GM21381 (cell line): ENCODE data around the gene ITGB4.

ENCODE experiments used
- ATAC-seq: cut with Tn5 transposase; IDR thresholded peaks from one replicate; pipeline ENCODE4 v1.9.1; 2021; ENCODE audit warnings: mild to moderate bottlenecking, moderate library complexity; ENCODE audit not compliant: unreplicated experiment

Gene ITGB4

GRCh38 chr17:75697651-75698291, 23.5 kb upstream of the ITGB4 start:
- no peak for ATAC-seq

- ATAC-seq, result no peak
These were observed 22.6 kb upstream of the ITGB4 start for GRCh38 chr17:75698659-75699058.

GRCh38 chr17:75701288-75701687, 20.0 kb upstream of the ITGB4 start:
- ATAC-seq, result no peak

GRCh38 chr17:75703191-75703590, 18.1 kb upstream of the ITGB4 start:
- ATAC-seq, result no peak

DNA sequence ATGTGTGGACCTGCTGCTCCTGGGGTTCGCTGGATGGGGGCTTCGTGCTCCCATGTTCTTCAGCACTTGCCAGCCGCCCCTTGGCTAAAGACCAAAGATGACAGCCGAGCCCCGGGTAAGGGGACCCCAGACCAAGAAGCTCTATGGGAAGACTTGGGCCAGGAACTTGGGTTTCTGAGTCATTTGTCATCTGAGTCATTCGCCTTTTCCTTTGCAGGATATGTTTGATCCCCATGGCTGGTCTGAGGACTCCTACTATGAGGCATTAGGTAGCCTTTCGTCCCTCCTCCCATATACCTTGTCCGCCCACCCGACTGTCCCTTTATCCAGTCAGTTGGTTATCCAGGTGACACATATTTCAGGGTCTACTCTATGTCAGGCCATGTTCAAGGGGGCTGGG, 17.7 kb upstream of the ITGB4 start:
- ATAC-seq, result no peak

GRCh38 chr17:75704963-75705875, 16.0 kb upstream of the ITGB4 start:
- ATAC-seq, result no peak

DNA sequence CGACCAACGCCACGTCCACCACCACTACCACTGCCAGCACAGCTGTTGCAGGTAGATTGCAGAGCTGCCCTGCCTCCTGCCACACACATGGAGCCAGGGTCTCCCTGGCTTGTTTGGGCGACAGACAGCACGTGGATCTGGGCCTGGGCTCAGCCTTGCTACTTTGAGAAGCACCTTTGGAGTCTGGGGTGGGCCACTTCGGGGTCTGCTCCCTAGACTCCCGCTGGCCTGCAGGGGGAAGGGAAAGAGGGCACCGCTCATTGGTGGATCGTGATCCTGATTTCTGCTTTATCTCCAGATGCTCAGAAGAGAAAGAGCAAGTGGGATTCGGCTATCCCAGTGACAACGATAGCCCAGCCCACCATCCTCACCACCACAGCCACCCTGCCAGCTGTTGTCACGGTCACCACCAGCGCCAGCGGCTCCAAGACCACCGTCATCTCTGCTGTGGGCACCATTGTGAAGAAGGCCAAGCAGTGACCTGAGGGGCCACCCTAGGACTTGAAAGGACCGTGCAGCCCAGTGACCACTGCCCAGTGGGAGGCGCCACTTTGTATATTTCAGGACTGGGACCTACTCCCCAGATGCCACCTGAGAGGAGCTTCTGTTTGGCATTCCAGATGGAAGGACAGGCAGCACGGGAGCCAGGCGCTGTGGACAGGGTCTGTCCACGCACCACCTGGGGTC, 15.1 kb upstream of the ITGB4 start:
- ATAC-seq, result no peak

DNA sequence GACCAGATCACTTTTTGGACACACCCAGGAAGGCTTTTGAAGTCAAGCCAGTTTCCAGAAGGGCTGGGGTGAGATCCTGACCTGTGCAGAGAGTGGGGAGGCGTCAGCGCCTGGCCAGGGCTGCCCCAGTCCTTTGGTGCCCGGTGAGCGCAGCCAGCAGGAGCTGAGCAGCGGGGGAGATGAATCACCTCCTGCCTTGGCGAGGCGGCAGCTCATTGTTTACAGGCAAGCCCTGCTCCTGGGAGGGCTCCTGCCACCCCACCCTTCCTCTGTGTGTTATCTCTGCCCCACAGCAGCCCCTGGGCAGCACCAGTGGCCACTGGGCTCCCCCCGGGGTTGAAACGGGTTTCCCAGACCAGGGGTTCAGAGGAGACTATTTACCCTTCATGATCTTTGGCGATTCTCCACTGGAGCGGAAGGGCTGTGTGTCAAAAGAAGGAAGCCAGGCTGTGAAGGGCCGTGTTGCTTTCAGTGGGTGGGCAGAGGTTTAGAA, 14.1 kb upstream of the ITGB4 start:
- no peak for ATAC-seq

DNA sequence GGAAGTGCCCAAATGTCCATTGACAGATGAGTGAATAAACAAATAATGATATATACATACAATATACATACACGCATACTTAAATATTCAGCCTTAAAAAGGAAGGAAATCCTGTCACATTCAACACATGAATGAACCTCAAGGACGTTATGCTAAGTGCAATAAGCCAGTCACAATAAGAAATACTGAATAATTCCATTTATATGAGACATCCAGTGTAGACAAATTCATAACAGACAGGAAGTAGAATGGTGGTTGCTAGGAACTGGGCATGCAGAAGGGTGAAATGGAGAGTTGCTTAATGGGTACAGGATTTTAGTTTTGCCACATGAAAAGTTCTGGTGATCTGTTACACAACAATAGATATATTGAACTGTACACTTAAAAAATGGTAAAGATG, 8.8 kb upstream of the ITGB4 start:
- no peak for ATAC-seq

- ATAC-seq, result no peak
These were observed 1.5 kb upstream of the ITGB4 start for GRCh38 chr17:75719732-75720131.

DNA sequence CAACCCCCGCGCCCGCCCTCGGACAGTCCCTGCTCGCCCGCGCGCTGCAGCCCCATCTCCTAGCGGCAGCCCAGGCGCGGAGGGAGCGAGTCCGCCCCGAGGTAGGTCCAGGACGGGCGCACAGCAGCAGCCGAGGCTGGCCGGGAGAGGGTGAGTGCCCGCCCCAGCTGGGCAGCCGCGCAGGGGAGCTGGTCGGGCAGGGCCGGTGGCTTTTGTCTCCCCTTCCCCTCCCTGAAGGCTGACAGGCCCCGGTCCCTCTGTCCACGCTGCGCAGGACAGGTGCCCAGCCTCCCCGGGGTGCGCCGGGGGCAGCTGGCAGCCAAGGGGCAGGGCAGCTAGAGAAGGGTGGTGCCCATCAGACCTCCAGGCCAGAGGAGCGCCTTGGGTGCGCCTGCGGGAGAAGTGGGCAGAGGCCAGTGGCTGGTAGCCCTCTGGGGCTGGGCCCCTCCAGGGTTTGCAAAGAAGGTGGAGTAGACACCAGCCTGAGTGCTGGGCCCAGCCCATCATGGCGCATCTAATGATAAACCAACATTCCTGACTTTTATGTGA, 278 bp downstream of the ITGB4 start:
- no peak for ATAC-seq

DNA sequence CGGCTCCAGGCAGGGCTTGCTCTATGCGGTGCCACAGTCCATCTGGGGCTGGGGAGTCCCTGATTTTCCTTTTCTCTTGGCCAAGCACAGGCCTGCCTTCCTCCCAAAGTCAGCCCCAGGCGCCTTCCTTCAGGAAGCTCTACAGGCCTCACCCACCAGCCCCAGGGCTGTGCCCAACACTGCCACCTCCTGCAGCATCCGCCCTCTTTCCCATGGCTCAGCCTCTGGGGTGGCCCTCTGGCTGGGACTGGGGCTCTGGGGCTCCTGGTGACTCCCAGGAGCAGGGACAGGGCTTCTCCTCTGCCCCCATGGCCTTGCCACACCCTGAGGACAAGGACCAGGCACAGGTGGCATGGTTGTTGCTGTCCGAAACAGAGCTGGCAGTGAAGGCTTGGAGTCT, 817 bp downstream of the ITGB4 start:
- ATAC-seq, result no peak

- ATAC-seq, result no peak
These were observed 1.4 kb downstream of the ITGB4 start for GRCh38 chr17:75722542-75723095.

DNA sequence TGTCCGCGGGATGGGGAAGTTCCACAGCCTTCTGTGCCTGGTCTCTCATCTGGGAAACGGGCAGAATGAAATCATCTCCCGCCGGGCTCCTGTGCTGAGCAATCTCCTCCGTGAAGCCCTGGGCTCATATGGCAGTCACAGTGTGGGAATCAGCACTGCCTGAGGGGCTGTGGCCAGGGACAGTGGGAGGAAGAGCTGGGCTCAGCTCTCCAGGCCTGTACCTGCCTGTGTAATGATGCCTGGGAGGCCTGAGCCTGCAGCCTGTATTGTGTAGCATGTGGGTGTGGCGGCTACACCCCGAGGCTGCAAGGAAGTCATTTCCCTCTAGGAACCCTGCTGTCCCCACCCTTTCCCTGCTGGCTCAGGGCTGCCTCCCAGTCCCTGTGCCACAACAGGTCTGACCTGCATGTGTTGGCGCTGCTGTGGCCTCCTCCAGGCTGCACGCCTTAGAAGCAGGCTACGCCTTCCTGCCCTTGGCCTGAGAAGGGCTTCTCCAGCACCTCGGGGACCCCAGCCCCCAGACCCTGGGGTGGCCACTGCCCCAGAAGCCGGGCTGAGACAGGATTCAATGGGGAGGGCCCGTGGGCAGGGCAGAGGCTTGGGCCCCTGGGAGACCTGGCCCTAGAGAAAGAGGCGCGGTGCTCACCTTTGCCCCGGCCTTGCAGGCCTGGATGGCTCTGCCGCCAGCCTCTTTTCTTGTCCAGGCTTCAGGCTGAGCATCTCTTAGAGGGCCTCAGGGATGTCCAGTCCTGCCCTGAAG, 2.1 kb downstream of the ITGB4 start:
- no peak for ATAC-seq

DNA sequence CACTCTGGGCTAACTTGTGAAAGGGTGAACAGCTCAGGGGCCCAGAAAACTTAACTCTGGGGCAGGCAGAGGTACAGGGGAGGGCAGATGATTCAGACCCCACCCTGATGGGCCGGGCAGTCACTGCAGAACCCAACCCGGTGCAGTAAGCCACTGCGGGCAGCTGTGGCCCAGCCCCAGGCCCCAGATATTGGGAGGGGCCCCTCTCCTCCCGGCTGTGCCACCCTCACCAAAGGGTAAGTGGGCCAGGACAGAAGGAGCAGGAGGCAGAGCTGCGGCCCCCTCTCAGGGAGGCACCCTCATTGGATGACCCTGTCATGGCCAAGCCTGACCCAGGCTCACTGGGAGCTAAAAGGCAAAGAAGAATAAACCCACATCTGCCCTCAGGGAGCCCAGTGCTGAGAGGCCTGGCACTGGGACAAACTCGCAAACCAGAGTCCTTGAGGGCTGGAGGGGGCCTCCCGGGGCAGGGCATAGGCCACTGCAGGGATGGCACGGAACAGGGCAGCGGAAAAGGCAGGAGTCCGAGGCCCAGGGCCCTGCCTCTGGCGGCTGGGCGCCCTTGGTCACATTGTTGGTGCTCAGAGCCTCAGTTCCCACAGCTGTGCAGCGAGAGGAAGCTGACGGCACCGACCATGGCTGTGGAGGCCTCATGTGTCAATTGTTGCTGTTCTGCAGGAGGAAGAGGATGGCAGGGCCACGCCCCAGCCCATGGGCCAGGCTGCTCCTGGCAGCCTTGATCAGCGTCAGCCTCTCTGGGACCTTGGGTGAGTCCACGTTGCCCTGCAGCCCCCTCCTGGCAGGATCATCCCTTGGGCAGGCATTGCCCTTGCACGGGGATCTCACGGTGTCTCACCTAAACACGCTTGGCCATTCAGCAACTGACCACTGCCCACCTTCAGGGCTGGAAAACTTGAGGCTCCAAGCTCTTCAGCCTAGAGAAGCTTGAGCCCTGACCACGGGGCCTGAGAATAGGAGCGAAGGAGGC, 3.1 kb downstream of the ITGB4 start:
- ATAC-seq, result no peak

DNA sequence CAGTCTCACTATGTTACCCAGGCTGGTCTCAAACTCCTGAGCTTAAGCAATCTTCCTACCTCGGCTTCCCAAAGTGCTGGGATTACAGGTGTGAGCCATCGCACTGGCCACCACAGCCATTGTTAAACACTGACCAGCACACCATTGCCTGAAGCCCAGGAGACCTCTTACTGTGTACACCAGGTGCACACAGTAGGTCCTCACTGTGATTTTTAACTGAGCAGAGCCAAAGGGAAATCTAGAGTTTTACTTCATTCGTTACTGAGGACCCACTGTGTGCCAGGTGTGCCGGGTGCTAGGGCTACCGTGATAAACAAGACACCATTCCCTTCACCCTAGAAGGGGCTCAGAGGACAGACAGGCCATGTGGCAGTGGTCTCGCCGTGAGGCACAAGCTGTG, 4.2 kb downstream of the ITGB4 start:
- no peak for ATAC-seq

DNA sequence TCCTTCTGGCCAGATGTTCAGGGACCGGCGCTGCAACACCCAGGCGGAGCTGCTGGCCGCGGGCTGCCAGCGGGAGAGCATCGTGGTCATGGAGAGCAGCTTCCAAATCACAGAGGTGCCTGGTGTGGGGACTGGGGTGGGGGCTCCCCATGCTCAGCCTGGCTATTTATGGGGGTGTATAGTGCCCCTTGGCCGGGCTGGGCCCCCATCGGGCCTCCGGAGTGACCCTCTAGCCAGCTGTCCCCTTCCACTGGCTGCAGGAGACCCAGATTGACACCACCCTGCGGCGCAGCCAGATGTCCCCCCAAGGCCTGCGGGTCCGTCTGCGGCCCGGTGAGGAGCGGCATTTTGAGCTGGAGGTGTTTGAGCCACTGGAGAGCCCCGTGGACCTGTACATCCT, 6.1 kb downstream of the ITGB4 start:
- ATAC-seq, result no peak

GRCh38 chr17:75729351-75729750, 8.1 kb downstream of the ITGB4 start:
- ATAC-seq, result no peak

DNA sequence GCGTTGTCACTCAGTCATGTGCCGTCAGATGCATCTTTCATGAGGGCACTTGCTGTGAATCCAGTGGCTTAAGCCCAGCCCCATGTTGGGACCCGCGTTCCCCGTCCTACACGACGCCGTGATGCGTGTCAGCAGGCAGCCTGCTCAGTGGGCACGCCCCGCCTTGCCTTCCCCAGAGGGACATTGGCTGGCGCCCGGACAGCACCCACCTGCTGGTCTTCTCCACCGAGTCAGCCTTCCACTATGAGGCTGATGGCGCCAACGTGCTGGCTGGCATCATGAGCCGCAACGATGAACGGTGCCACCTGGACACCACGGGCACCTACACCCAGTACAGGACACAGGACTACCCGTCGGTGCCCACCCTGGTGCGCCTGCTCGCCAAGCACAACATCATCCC, 8.8 kb downstream of the ITGB4 start:
- no peak for ATAC-seq
